ENCODE data around the gene HRC.
"Not testable (repeated sequence)": the region's sequence is repeated elsewhere in the genome, so short reads cannot be mapped to it uniquely, and the experiment has no call there.

Gene HRC

GRCh38 chr19:49161987-49162386, 6.8 kb upstream of the HRC start:
- no peak for DNase-seq (ENCODE audit: low read depth in 1 of 2, low spot score in 1 of 2)

- no peak for DNase-seq (ENCODE audit: low read depth in 1 of 2, low spot score in 1 of 2)
Measured at GRCh38 chr19:49160450-49161189, 5.4 kb upstream of the HRC start.

- peak in 1 of 2 donors; percentile 38 for DNase-seq (ENCODE audit: low read depth in 1 of 2, low spot score in 1 of 2)
Measured at GRCh38 chr19:49157445-49158224, 2.4 kb upstream of the HRC start, which contains the start of gene TRPM4. Gene TRPM4 (plus strand): TSS chr19:49157792. CDS start chr19:49157867, 75 bp downstream.

- no peak for DNase-seq (ENCODE audit: low read depth in 1 of 2, low spot score in 1 of 2)
Measured at GRCh38 chr19:49155820-49156346, 687 bp upstream of the HRC start.

- DNase-seq (ENCODE audit: low read depth in 1 of 2, low spot score in 1 of 2), result no peak
Measured at GRCh38 chr19:49154279-49154678, 917 bp downstream of the HRC start.

- DNase-seq (ENCODE audit: low read depth in 1 of 2, low spot score in 1 of 2), result no peak
Measured at GRCh38 chr19:49153167-49153809, 1.9 kb downstream of the HRC start.

- no peak for DNase-seq (ENCODE audit: low read depth in 1 of 2, low spot score in 1 of 2)
Measured at GRCh38 chr19:49152119-49152550, 3.1 kb downstream of the HRC start.

- DNase-seq (ENCODE audit: low read depth in 1 of 2, low spot score in 1 of 2), result no peak
Measured at GRCh38 chr19:49151267-49152118, 3.7 kb downstream of the HRC start.

- no peak for DNase-seq (ENCODE audit: low read depth in 1 of 2, low spot score in 1 of 2)
Measured at GRCh38 chr19:49150944-49151243, 4.3 kb downstream of the HRC start.

- no peak for DNase-seq (ENCODE audit: low read depth in 1 of 2, low spot score in 1 of 2)
Measured at GRCh38 chr19:49150106-49150943, 4.9 kb downstream of the HRC start.

GRCh38 chr19:49149652-49150105, 5.5 kb downstream of the HRC start:
- DNase-seq (ENCODE audit: low read depth in 1 of 2, low spot score in 1 of 2), result no peak

GRCh38 chr19:49148784-49149651, 6.2 kb downstream of the HRC start:
- DNase-seq (ENCODE audit: low read depth in 1 of 2, low spot score in 1 of 2), result peak; percentile 49 to 62

- DNase-seq (ENCODE audit: low read depth in 1 of 2, low spot score in 1 of 2), result no peak
Measured at GRCh38 chr19:49148044-49148682, 7.0 kb downstream of the HRC start.

- DNase-seq (ENCODE audit: low read depth in 1 of 2, low spot score in 1 of 2), result not testable (repeated sequence)
Measured at GRCh38 chr19:49146408-49146770, 8.8 kb downstream of the HRC start.

GRCh38 chr19:49145573-49146407, 9.4 kb downstream of the HRC start:
- DNase-seq (ENCODE audit: low read depth in 1 of 2, low spot score in 1 of 2), result peak; percentile 69 to 72

- peak; percentile 21 to 48 for DNase-seq (ENCODE audit: low read depth in 1 of 2, low spot score in 1 of 2)
Measured at GRCh38 chr19:49142866-49143335, 12.3 kb downstream of the HRC start.

GRCh38 chr19:49141352-49141751, 13.8 kb downstream of the HRC start:
- no peak for DNase-seq (ENCODE audit: low read depth in 1 of 2, low spot score in 1 of 2)

All from activated CD4-positive, alpha-beta T cell treated with anti-CD3 and anti-CD28 coated beads, Interleukin-2, amount 50 U/mL, for 24 hours (primary cell).